DMS 273 treated with DMSO at 0.1 percent for 48 hours (cell line): ENCODE results near the gene AMOTL2.

Source experiments
- DNase-seq: peaks from one replicate; lab custom pipeline; 2025; lab: John Stamatoyannopoulos, UW

The AMOTL2 gene

DNA sequence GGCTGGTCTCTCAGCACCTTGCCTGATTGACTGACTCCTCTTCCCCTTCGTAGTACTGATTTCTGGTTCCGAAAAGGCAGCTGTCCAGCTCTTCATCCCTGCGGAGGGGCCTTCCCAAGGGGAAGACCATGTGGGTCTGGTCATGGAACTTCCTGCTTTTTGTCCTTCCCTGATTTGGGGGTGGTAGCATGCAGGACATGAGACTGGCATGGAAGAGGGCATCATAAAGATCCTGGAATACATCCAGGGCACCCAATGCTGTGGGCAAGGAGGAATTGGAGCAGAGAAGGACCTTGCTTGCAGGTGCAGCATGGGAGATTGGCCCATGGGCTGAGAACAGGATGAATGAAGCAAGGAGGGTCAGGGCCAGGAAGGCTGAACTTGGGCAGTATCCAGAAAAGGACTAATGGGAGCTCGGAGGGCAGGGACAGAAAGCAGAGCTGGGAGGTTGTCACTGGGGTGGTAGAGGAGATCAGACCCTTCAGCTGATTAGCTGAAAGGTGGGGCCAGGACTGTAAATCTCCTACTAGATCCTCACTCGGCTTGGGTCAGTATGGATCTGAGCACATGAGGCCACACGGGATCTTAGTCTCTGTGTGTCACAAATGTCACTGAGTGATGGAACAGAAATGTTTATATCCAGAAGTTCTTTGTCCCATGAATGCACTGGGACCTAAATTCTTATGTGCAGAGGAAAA, 59.5 kb downstream of the AMOTL2 start:
- no peak for DNase-seq

DNA sequence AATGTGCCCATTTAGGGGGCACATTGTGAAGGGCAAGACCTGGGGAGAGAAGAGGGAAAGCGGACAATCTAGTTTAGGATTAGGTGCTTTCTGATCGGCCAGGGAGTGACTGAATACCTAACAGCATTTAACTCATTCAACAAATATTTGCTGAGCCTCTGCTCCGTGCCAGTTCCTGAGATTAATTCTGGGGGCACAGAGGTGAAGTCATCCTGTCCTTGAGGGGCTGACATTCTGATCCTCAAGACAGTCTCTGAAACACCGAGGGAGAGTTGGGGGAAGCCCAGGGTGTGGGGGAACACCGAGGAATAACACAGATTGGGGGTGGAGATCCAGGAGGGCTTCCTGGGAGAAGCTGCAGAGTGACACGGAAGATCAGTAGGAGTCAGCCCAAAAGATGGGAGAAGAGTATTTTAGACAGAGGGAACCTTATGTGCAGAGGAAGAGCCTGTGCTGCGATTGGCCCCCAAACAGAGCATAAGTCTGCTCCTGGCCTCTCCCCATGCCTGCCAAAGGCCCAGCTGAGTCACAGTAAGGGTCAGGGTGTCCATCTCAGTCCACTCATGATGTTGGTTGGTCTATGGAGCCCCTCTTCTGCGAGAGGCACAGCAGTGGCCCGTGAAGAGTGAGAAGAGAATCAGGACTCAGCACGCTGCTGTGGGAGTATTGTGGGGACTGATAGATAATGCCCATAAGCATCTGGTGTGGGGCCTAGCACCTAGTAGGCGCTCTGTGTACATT, 60.2 kb downstream of the AMOTL2 start:
- DNase-seq, result no peak

DNA sequence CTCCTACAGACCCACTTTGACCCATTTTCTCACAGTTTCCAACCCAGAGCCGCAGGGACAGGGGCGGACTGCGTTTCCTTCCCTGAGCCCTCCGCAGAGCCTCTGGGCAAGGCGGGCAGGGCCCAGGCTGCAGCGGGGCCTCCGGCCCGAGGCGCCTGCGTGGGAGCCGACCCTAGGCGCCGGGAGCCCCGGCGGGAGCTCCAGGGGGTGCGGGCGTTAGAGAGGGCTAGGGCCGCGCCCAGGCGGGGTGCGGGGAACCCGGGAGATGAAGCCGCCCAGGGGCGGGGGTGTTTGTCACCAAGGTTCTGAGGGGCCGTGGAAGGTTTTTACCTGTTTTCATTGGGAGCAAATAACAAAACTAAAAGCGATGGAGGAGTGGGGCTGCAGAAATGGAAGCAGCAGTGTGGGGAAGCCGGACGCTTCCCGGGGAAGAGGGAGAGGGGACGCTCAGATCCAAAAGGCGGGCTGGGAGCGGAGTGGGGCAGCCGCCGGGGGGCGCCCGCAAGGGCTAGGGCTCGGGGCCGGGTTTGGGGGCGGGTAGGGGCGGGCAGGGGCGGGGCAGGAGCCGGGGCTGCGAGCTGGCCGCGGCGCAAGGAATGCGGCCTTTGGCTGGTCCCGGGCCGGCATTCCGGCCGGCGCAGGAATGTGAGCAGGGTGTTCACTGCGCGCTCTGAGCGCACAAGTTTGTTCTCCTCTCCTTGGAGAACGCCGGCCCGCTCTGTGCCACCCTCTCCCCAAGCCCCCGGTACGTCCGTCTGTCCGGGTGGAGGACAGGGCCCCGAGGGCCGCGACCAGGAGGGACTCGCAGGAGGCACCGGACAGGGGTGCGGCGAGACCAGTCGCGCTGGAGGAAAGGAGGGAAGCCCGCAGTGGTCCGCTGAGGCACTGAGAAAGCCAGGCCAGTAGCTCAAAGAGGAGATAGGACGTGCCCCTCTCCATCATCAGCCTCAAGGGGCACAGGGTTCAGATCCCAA, 61.1 kb downstream of the AMOTL2 start:
- no peak for DNase-seq

DNA sequence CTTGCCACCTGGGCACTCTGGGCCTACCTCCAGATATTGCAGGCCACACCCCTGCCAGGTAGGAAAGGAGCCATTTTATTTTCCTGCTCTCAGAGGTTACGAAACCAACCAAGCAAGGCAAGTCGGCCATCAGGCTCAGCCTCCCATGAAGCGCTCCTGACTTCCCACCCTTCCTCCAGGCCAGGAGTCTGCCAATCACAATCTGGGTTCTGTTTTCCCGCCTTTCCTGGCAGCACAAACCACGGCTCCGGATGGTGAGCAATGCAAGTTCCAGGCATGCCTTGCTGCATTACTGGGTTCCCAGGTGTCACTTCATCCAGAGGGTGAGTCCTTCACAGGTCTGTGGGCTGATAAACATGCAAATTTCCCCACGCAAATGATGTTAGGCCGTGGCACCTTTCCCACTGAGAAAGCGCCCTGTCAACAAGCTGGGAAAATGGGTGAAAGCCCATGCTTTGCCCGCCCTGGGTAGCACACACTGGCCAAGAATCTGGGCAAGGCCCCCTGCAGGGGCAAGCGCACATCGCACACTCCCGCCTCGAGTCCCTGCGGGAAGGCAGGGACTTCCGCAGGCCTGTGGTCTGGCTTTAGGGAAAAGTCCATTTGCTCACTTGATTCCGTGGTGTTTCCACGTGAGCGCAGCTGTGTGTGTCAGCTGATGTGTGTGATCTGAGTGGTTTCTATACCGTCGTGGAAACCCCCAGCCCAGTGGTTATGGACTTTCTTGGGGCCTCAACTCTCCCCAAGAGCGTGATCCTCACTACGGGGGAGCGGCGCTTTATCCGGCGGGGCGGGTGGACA, 62.0 kb downstream of the AMOTL2 start:
- DNase-seq, result no peak

DNA sequence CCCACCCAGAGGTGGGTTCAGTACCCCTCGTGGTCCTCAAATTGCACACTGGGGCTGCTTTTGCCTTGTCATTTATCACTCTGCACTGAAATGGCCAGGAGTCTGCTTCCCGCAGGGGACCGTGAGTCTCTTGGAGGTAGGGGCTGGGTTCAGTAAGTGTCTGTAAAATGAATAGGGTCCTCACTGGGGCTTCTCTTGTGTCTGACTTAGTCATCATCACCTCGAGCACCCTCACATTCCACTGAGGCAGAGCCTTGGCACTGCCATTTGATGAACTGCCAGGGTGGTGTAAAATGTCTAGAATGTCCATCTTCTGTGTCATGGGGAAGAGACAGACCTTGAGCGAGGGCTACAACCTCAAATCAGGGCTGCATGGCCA, 62.6 kb downstream of the AMOTL2 start:
- DNase-seq, result no peak

DNA sequence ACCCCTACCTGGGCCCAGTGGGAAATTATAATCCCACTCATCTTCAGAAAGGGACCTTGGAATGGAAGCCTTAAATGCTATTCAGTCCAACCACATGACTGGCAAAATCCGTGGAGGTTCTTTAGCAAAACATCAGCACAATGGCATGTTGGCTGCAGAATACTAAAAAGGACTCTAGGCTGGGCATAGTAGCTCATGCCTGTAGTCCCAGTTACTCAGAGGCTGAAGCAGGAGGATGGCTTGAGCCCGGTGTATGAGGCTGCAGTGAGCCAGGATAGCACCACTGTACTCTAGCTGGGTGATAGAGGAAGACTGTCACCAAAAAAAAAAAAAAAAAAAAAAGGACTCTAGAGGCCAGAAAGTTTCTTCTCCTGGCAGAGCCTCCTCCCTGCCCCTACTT, 63.0 kb downstream of the AMOTL2 start:
- DNase-seq, result no peak

DNA sequence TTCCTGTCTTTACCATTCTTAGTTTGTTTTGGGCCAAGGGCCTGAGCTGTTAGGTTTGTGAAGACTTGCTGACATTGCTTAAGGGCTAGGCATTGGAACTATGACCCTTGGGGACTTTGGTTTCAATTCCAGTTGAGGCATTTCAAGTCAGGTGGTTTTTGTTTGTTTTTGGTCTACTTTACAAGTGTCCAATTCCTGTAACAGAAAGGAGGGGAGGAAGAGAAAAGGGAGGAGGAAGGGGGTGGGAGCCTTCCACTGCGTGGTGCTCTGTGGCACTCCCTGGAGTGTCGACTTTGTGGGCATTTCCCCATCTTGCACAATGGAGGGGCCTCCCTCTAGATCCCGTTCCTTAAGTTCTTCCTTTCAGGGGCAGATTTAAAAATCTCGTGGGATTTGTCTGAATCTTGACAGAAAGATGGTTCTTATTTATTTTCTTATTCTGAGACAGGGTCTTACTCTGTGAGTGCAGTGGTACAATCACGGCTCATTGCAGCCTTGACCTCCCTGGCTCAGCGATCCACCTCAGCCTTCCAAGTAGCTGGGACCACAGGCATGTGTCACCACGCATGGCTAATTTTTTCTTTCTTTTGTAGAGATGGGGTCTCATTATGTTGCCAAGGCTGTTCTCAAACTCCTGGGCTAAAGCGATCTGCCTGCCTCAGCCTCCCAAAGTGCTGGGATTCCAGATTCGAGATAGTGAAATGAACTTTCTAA, 64.1 kb downstream of the AMOTL2 start:
- DNase-seq, result no peak

DNA sequence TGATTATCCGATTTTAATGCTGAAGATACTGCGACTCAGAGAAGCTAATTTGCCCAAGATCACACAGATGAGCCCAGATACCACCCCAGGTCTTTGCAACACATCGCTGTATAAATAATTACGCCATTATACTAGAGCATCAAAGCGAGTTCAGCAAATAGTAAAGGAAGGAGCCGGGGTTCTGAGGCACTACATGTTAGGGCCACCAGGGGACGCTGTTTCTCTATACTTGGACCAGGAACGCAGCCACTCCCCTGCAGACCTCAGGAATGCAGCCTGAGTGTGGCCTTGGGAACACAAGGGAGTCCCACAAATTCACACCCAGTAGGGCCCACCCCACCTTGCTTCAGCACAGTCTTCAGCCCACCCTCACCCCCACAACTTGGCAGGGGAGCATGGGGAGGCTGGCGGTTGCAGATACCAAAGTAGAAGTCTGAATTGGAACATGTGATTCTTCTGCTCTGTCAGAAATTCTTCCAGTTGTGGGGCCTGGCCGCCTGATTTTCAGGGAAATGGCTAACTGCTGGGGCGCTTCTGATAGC, 65.8 kb downstream of the AMOTL2 start:
- DNase-seq, result peak; percentile 59

DNA sequence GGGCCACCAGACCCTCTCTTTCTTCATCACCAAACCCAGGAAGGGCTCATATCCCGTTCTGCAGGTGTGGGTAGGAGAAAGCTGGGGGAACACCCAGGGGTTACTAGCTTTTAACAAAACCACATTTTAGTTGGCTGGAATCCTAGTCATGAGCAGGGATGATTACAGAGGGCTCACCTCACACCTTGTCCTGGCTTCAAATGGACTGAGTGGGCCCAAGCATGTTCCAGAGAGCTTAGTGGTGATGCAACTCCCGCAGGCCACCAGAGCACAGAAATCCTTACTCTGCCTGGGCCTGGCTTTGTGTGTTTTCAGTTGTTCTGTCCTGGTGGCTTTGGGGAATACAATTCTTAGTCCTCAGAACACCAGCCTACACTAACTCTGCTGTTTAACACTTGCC, 66.8 kb downstream of the AMOTL2 start:
- DNase-seq, result no peak

DNA sequence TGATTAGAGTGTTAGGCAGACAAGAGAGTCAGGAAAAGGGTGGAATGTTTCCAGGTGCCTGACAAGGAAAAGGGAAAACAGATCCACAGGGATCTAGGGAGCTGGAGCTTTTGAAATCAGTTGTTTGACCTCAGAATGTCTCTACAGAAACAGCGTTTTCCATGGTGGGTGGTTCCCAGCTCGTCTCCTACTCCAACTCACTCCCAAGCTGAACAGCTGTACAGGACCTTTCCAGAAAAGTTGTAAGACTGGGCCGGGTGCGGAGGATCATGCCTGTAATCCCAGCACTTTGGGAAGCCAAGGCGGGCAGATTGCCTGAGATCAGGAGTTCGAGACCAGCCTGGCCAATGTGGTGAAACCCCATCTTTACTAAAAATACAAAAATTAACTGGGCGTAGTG, 67.9 kb downstream of the AMOTL2 start:
- no peak for DNase-seq
